Thyroid gland (tissue), 4 donors: ENCODE data around the gene A2ML1. TPM values are rescaled to one million over a fixed set of nuclear protein-coding genes. Genes with fewer than 3 reads are reported as not detected.

Experiments
- DNase-seq, 2 donors: peaks; one replicate each; pipeline ENCODE4 v3.0.0-alpha.2; 2019
- H3K27ac ChIP-seq, 3 donors: fragments of 200-600 bp; sonication (generic); 1 replicate in 2 of 3; 2 replicates in 1 of 3; pipeline ENCODE4 v1.5.1; 2016 to 2019; ENCODE audit warnings: mild to moderate bottlenecking in 1 of 3, moderate library complexity in 1 of 3
- H3K27me3 ChIP-seq: fragments of 200-600 bp; sonication (generic); one replicate; pipeline ENCODE4 v1.5.1; 2019
- H3K36me3 ChIP-seq, 2 donors: fragments of 200-600 bp; sonication (generic); one replicate each; pipeline ENCODE4 v1.5.1; 2016 to 2019
- H3K4me1 ChIP-seq, 2 donors: fragments of 200-600 bp; sonication (generic); one replicate each; pipeline ENCODE4 v1.5.1; 2017 to 2019
- H3K4me3 ChIP-seq, 3 donors: fragments of 200-600 bp; sonication (generic); replicated peaks in 1 of 3; 1 replicate in 2 of 3; 2 replicates in 1 of 3; pipeline ENCODE4 v1.5.1; 2016; ENCODE audit warnings: mild to moderate bottlenecking in 1 of 3
- H3K9me3 ChIP-seq: fragments of 200-600 bp; sonication (generic); one replicate; pipeline ENCODE4 v1.5.1; 2017
- CTCF ChIP-seq, 6 experiments: fragments of 200-600 bp in 3 of 6; fragments of 450-650 bp in 3 of 6; sonication (generic) in 3 of 6; IDR thresholded peaks; one replicate each; pipeline ENCODE4 v1.5.1; 2016 to 2019; ENCODE audit warnings: antibody characterized with exemption in 6 of 6, mild to moderate bottlenecking in 2 of 6, inconsistent platforms in 1 of 6, moderate library complexity in 1 of 6
- POLR2A ChIP-seq, 2 donors: fragments of 450-650 bp; IDR thresholded peaks; one replicate each; pipeline ENCODE4 v1.6.1; 2017; ENCODE audit warnings: antibody characterized with exemption in 2 of 2, mild to moderate bottlenecking in 2 of 2, moderate library complexity in 1 of 2
- WGBS, 2 donors: methylation state at CpG; one replicate each; pipeline ENCODE4 v1.1.5; 2017; 5-methylcytosine and 5-hydroxymethylcytosine counted together
- intact Hi-C: fragments of 100-400 bp; cut with DNase I; formaldehyde crosslinking; loops from one replicate; pipeline ENCODE4 v1.15.1; 2023
- total RNA-seq, 4 donors: library from RNA; depleted of rRNA; stranded (reverse); fragments of >200 nt; gene quantifications; one replicate each; pipeline ENCODE4 v1.2.3, GENCODE V29; 2016

A2ML1 gene
- under 1 TPM in 2 of 4 donors, not detected in 2; 0.22 to 0.27 TPM for total RNA-seq

- Histone ChIP-seq H3K9me3 (no peaks in the 10 kb centered on the region), H3K27me3 (no peaks in the 10 kb centered on the region), H3K36me3 (no peaks in the 10 kb centered on the region), H3K27ac (peak within 1 kb of the TSS in 1 of 3 donors; percentile 41), H3K4me3 (no peak within 1 kb of the TSS), H3K4me1 (peaks cover 0 to 5% of the 10 kb centered on the region in 2 donors)
- TF ChIP-seq POLR2A (IDR thresholded peaks at IDR 0.05) (no peak), CTCF (IDR thresholded peaks at IDR 0.05) (no peak)
- intact Hi-C loops: loop anchor here (2.0 kb wide), 1 partner anchor 139 kb away; no protein-coding TSS in a partner anchor
- WGBS, 2 donors: 92 to 97% methylated on average over 3 of the region's 3 CpGs
- no peak for DNase-seq
These were observed at the start of gene A2ML1 for GRCh38 chr12:8822298-8822697. Gene A2ML1 (plus strand): TSS chr12:8822621. CDS start chr12:8822652, 31 bp downstream.

GRCh38 chr12:8773461-8773860 lies 49.0 kb upstream of the A2ML1 start:
- Histone ChIP-seq H3K9me3 (no peaks in the 10 kb centered on the region), H3K4me1 (peaks cover 7 to 10% of the 10 kb centered on the region in 2 donors), H3K4me3 (no peak overlapping the region), H3K27me3 (no peaks in the 10 kb centered on the region), H3K36me3 (peaks cover 0 to 4% of the 10 kb centered on the region in 2 donors), H3K27ac (no peak overlapping the region)
- DNase-seq: no peak
- intact Hi-C loops: no loop called here
- TF ChIP-seq CTCF (IDR thresholded peaks at IDR 0.05): no peak
- TF ChIP-seq POLR2A (IDR thresholded peaks at IDR 0.05): no peak
- WGBS, 2 donors: 87 to 93% methylated on average over 10 of the region's 10 CpGs

GRCh38 chr12:8779281-8779680 lies 43.1 kb upstream of the A2ML1 start:
- Histone ChIP-seq H3K9me3 (no peaks in the 10 kb centered on the region), H3K27me3 (no peaks in the 10 kb centered on the region), H3K27ac (no peak overlapping the region), H3K4me3 (no peak overlapping the region), H3K4me1 (peaks cover 7 to 9% of the 10 kb centered on the region in 2 donors), H3K36me3 (peaks cover 0 to 4% of the 10 kb centered on the region in 2 donors)
- 85 to 93% methylated on average over 4 of the region's 4 CpGs for WGBS, 2 donors
- intact Hi-C loops: no loop called here
- TF ChIP-seq CTCF (IDR thresholded peaks at IDR 0.05) (no peak), POLR2A (IDR thresholded peaks at IDR 0.05) (no peak)
- no peak for DNase-seq

- DNase-seq: no peak
- Histone ChIP-seq H3K36me3 (peaks cover 0 to 4% of the 10 kb centered on the region in 2 donors), H3K4me3 (no peak overlapping the region), H3K4me1 (peaks cover 7 to 9% of the 10 kb centered on the region in 2 donors), H3K9me3 (no peaks in the 10 kb centered on the region), H3K27ac (no peak overlapping the region), H3K27me3 (no peaks in the 10 kb centered on the region)
- intact Hi-C loops: no loop called here
- WGBS, 2 donors: 94 to 96% methylated on average over 2 of the region's 2 CpGs
- TF ChIP-seq POLR2A (IDR thresholded peaks at IDR 0.05): no peak
- TF ChIP-seq CTCF (IDR thresholded peaks at IDR 0.05): no peak
These were observed 42.6 kb upstream of the A2ML1 start for GRCh38 chr12:8779862-8780261.

- Histone ChIP-seq H3K4me1 (peaks cover 7 to 9% of the 10 kb centered on the region in 2 donors), H3K9me3 (no peaks in the 10 kb centered on the region), H3K36me3 (peaks cover 0 to 4% of the 10 kb centered on the region in 2 donors), H3K4me3 (no peak overlapping the region), H3K27me3 (no peaks in the 10 kb centered on the region), H3K27ac (no peak overlapping the region)
- intact Hi-C loops: no loop called here
- 74 to 85% methylated on average over 1 of the region's 1 CpG for WGBS, 2 donors
- no peak for DNase-seq
- TF ChIP-seq CTCF (IDR thresholded peaks at IDR 0.05) (peak in 3 of 6 experiments; percentile 32 to 44 (median 37)), POLR2A (IDR thresholded peaks at IDR 0.05) (no peak)
These were observed 42.0 kb upstream of the A2ML1 start for GRCh38 chr12:8780389-8780788.
